ENCODE results near the gene NEGR1. TPM values are rescaled to one million over a fixed set of nuclear protein-coding genes. Genes with fewer than 3 reads are reported as not detected.

The NEGR1 gene
- total RNA-seq, 1 experiment from 2014 or later = 0.44 TPM

- Histone ChIP-seq H3K4me2 (no peak overlapping the region), H3K4me3 (no peak overlapping the region), H3K36me3 (ENCODE audit: low read depth) (no peaks in the 10 kb centered on the region), H3K27ac (no peak overlapping the region), H4K20me1 (ENCODE audit: insufficient read depth) (no peaks in the 10 kb centered on the region), H3K27me3 (ENCODE audit: insufficient read depth, low read depth) (no peaks in the 10 kb centered on the region), H3K4me1 (replicated peaks; ENCODE audit: insufficient read depth) (no peaks in the 10 kb centered on the region), H3K79me2 (ENCODE audit: low read depth) (no peaks in the 10 kb centered on the region), H3K9me3 (ENCODE audit: insufficient read depth, low read depth) (no peaks in the 10 kb centered on the region), H2AFZ (no peak overlapping the region), H3K9me2 (ENCODE audit: insufficient read depth) (no peaks in the 10 kb centered on the region), H3F3A (ENCODE audit: insufficient read depth, low read depth) (no peaks in the 10 kb centered on the region)
- no TSS peak for BruUV-seq (replicated peaks)
- no peak for DNase-seq
- no peak for TF ChIP-seq EZH2 (IDR thresholded peaks at IDR 0.05; ENCODE audit: low read depth)
- TF ChIP-seq CTCF (conservative IDR thresholded peaks at IDR 0.05) = no peak
- POLR2A ChIA-PET (ENCODE audit: unreplicated experiment) = no interaction called here
- intact Hi-C loops (cut with micrococcal nuclease; ENCODE audit: unreplicated experiment) = no loop called here
- CTCF ChIA-PET = no interaction called here
Observed at GRCh38 chr1:71630073-71630472, 652.3 kb downstream of the NEGR1 start.

GRCh38 chr1:71625004-71625403 lies 657.3 kb downstream of the NEGR1 start:
- TF ChIP-seq CTCF (conservative IDR thresholded peaks at IDR 0.05) (no peak), EZH2 (IDR thresholded peaks at IDR 0.05; ENCODE audit: low read depth) (no peak)
- no peak overlapping the region for H3K4me2 ChIP-seq
- H3K4me1 ChIP-seq (replicated peaks; ENCODE audit: insufficient read depth) = no peaks in the 10 kb centered on the region
- no peaks in the 10 kb centered on the region for H3F3A ChIP-seq (ENCODE audit: insufficient read depth, low read depth)
- no peaks in the 10 kb centered on the region for H3K9me2 ChIP-seq (ENCODE audit: insufficient read depth)
- no peak overlapping the region for H3K4me3 ChIP-seq
- no peaks in the 10 kb centered on the region for H3K27me3 ChIP-seq (ENCODE audit: insufficient read depth, low read depth)
- H3K79me2 ChIP-seq (ENCODE audit: low read depth) = no peaks in the 10 kb centered on the region
- H2AFZ ChIP-seq = no peak overlapping the region
- no peak for DNase-seq
- CTCF ChIA-PET = no interaction called here
- POLR2A ChIA-PET (ENCODE audit: unreplicated experiment) = no interaction called here
- no peaks in the 10 kb centered on the region for H3K9me3 ChIP-seq (ENCODE audit: insufficient read depth, low read depth)
- H3K27ac ChIP-seq = no peak overlapping the region
- no peaks in the 10 kb centered on the region for H4K20me1 ChIP-seq (ENCODE audit: insufficient read depth)
- H3K36me3 ChIP-seq (ENCODE audit: low read depth) = no peaks in the 10 kb centered on the region
- BruUV-seq (replicated peaks) = no TSS peak
- intact Hi-C loops (cut with micrococcal nuclease; ENCODE audit: unreplicated experiment) = no loop called here

- BruUV-seq (replicated peaks) = no TSS peak
- Histone ChIP-seq H3K4me1 (replicated peaks; ENCODE audit: insufficient read depth) (no peaks in the 10 kb centered on the region), H2AFZ (no peak overlapping the region), H3K36me3 (ENCODE audit: low read depth) (no peaks in the 10 kb centered on the region), H3K4me2 (no peak overlapping the region), H3K9me3 (ENCODE audit: insufficient read depth, low read depth) (no peaks in the 10 kb centered on the region), H3K27me3 (ENCODE audit: insufficient read depth, low read depth) (no peaks in the 10 kb centered on the region), H3K27ac (no peak overlapping the region), H3K79me2 (ENCODE audit: low read depth) (no peaks in the 10 kb centered on the region), H3K9me2 (ENCODE audit: insufficient read depth) (no peaks in the 10 kb centered on the region), H3K4me3 (no peak overlapping the region), H4K20me1 (ENCODE audit: insufficient read depth) (no peaks in the 10 kb centered on the region), H3F3A (ENCODE audit: insufficient read depth, low read depth) (no peaks in the 10 kb centered on the region)
- CTCF ChIA-PET = no interaction called here
- POLR2A ChIA-PET (ENCODE audit: unreplicated experiment) = no interaction called here
- no peak for DNase-seq
- intact Hi-C loops (cut with micrococcal nuclease; ENCODE audit: unreplicated experiment) = no loop called here
- TF ChIP-seq EZH2 (IDR thresholded peaks at IDR 0.05; ENCODE audit: low read depth) = no peak
- TF ChIP-seq CTCF (conservative IDR thresholded peaks at IDR 0.05) = no peak
Observed at GRCh38 chr1:71623888-71624287, 658.5 kb downstream of the NEGR1 start.

Measured in PC-9 (cell line).